Measurements from ENCODE around the gene OR6M1. TPM values are rescaled to one million over a fixed set of nuclear protein-coding genes. Genes with fewer than 3 reads are reported as not detected.

OR6M1 gene
- total RNA-seq, 6 experiments from 2014 or later: not detected

GRCh38 chr11:123815122-123815521, 9.0 kb upstream of the OR6M1 start:
- Mint-ChIP-seq H3K27ac (no peak overlapping the region), H3K36me3 (ENCODE audit: low read depth) (no peaks in the 10 kb centered on the region), H3K27me3 (ENCODE audit: insufficient read depth) (no peaks in the 10 kb centered on the region), H3K4me3 (no peak overlapping the region), H3K9me3 (peaks cover 5% of the 10 kb centered on the region; the same call in 1 of the 2 replicates), H3K4me1 (ENCODE audit: low read depth) (no peaks in the 10 kb centered on the region)
- DNase-seq: no peak
- TF ChIP-seq CTCF (IDR thresholded peaks at IDR 0.05): no peak

GRCh38 chr11:123801765-123802164, 4.4 kb downstream of the OR6M1 start:
- no peaks in the 10 kb centered on the region for H3K9me3 Mint-ChIP-seq
- H3K4me3 Mint-ChIP-seq: no peak overlapping the region

GRCh38 chr11:123800036-123800435, 6.1 kb downstream of the OR6M1 start:
- no peaks in the 10 kb centered on the region for H3K27me3 Mint-ChIP-seq (ENCODE audit: insufficient read depth)
- H3K9me3 Mint-ChIP-seq: no peaks in the 10 kb centered on the region
- H3K4me1 Mint-ChIP-seq (ENCODE audit: low read depth): no peaks in the 10 kb centered on the region
- no peak for TF ChIP-seq CTCF (IDR thresholded peaks at IDR 0.05)
- no peak overlapping the region for H3K27ac Mint-ChIP-seq
- H3K4me3 Mint-ChIP-seq: no peak overlapping the region
- H3K36me3 Mint-ChIP-seq (ENCODE audit: low read depth): no peaks in the 10 kb centered on the region
- no peak for DNase-seq

More at GRCh38 chr11:123801765-123802164, 4.4 kb downstream of the OR6M1 start:
- H3K4me1 Mint-ChIP-seq (ENCODE audit: low read depth): no peaks in the 10 kb centered on the region
- TF ChIP-seq CTCF (IDR thresholded peaks at IDR 0.05): no peak
- H3K27ac Mint-ChIP-seq: no peak overlapping the region
- no peaks in the 10 kb centered on the region; the same call in 1 of the 2 replicates for H3K27me3 Mint-ChIP-seq (ENCODE audit: insufficient read depth)
- no peaks in the 10 kb centered on the region for H3K36me3 Mint-ChIP-seq (ENCODE audit: low read depth)
- DNase-seq: no peak

GRCh38 chr11:123799438-123799837, 6.7 kb downstream of the OR6M1 start:
- Mint-ChIP-seq H3K4me3 (no peak overlapping the region), H3K27ac (no peak overlapping the region), H3K27me3 (ENCODE audit: insufficient read depth) (no peaks in the 10 kb centered on the region), H3K4me1 (ENCODE audit: low read depth) (no peaks in the 10 kb centered on the region), H3K36me3 (ENCODE audit: low read depth) (no peaks in the 10 kb centered on the region), H3K9me3 (no peaks in the 10 kb centered on the region)
- no peak for DNase-seq
- no peak for TF ChIP-seq CTCF (IDR thresholded peaks at IDR 0.05)

GRCh38 chr11:123798513-123799252, 7.5 kb downstream of the OR6M1 start:
- H3K27ac Mint-ChIP-seq: no peak overlapping the region
- no peak overlapping the region for H3K4me3 Mint-ChIP-seq
- TF ChIP-seq CTCF (IDR thresholded peaks at IDR 0.05): no peak
- H3K27me3 Mint-ChIP-seq (ENCODE audit: insufficient read depth): no peaks in the 10 kb centered on the region
- H3K4me1 Mint-ChIP-seq (ENCODE audit: low read depth): no peaks in the 10 kb centered on the region
- H3K36me3 Mint-ChIP-seq (ENCODE audit: low read depth): no peaks in the 10 kb centered on the region
- DNase-seq: no peak
- H3K9me3 Mint-ChIP-seq: no peaks in the 10 kb centered on the region

Data from HFFc6 (cell line).